KOPT-K1 (cell line): Measurements from ENCODE around the gene FOXC1.

ENCODE experiments used
- H3K27ac ChIP-seq: fragments of 200-600 bp; sonication (generic); 2 replicates; pipeline ENCODE4 v1.5.1; 2016; ENCODE audit warnings: antibody characterized with exemption, mild to moderate bottlenecking, low read depth, low read length; ENCODE audit not compliant: poor library complexity, severe bottlenecking
- H3K36me3 ChIP-seq: fragments of 200-600 bp; sonication (generic); 2 replicates; pipeline ENCODE4 v1.5.1; 2017; ENCODE audit warnings: antibody characterized with exemption, mild to moderate bottlenecking, low read length, moderate library complexity; ENCODE audit not compliant: insufficient read depth
- H3K9me3 ChIP-seq: fragments of 200-600 bp; sonication (generic); 2 replicates; pipeline ENCODE4 v1.5.1; 2017; ENCODE audit warnings: antibody characterized with exemption, low read length, mild to moderate bottlenecking; ENCODE audit not compliant: insufficient read depth, poor library complexity, severe bottlenecking

Gene FOXC1

GRCh38 chr6:1601158-1602048 is 8.3 kb upstream of the FOXC1 start:
- Histone ChIP-seq H3K36me3 (no peaks in the 10 kb centered on the region), H3K27ac (no peak overlapping the region), H3K9me3 (no peaks in the 10 kb centered on the region)

- no peaks in the 10 kb centered on the region for H3K9me3 ChIP-seq
- H3K36me3 ChIP-seq, result no peaks in the 10 kb centered on the region
- H3K27ac ChIP-seq, result no peak overlapping the region
These were observed 7.5 kb upstream of the FOXC1 start for GRCh38 chr6:1602049-1602713.

GRCh38 chr6:1603708-1604107 is 6.0 kb upstream of the FOXC1 start:
- no peak overlapping the region for H3K27ac ChIP-seq
- H3K9me3 ChIP-seq, result peaks cover 6% of the 10 kb centered on the region

GRCh38 chr6:1604158-1605003 is 5.3 kb upstream of the FOXC1 start:
- H3K9me3 ChIP-seq, result peaks cover 7% of the 10 kb centered on the region
- H3K36me3 ChIP-seq, result no peaks in the 10 kb centered on the region
- H3K27ac ChIP-seq, result no peak overlapping the region

More at GRCh38 chr6:1603708-1604107, 6.0 kb upstream of the FOXC1 start:
- no peaks in the 10 kb centered on the region for H3K36me3 ChIP-seq

GRCh38 chr6:1605004-1605892 is 4.5 kb upstream of the FOXC1 start:
- no peaks in the 10 kb centered on the region for H3K36me3 ChIP-seq
- H3K9me3 ChIP-seq, result peaks cover 7% of the 10 kb centered on the region
- no peak overlapping the region for H3K27ac ChIP-seq

- Histone ChIP-seq H3K36me3 (no peaks in the 10 kb centered on the region), H3K27ac (no peak overlapping the region), H3K9me3 (peaks cover 7% of the 10 kb centered on the region)
These were observed 3.6 kb upstream of the FOXC1 start for GRCh38 chr6:1605893-1606779.

- H3K36me3 ChIP-seq, result no peaks in the 10 kb centered on the region
- H3K27ac ChIP-seq, result no peak overlapping the region
- H3K9me3 ChIP-seq, result peaks cover 7% of the 10 kb centered on the region
These were observed 2.8 kb upstream of the FOXC1 start for GRCh38 chr6:1606780-1607515.

GRCh38 chr6:1607516-1608221 is 2.0 kb upstream of the FOXC1 start:
- H3K27ac ChIP-seq, result no peak overlapping the region
- no peaks in the 10 kb centered on the region for H3K36me3 ChIP-seq
- H3K9me3 ChIP-seq, result peaks cover 7% of the 10 kb centered on the region

GRCh38 chr6:1608222-1609040 is 1.3 kb upstream of the FOXC1 start:
- Histone ChIP-seq H3K27ac (no peak overlapping the region), H3K36me3 (no peaks in the 10 kb centered on the region), H3K9me3 (peaks cover 7% of the 10 kb centered on the region)

- Histone ChIP-seq H3K27ac (no peak overlapping the region), H3K36me3 (no peaks in the 10 kb centered on the region), H3K9me3 (peaks cover 7% of the 10 kb centered on the region)
These were observed 571 bp upstream of the FOXC1 start for GRCh38 chr6:1609041-1609647.

GRCh38 chr6:1610497-1611321 is 994 bp downstream of the FOXC1 start:
- Histone ChIP-seq H3K36me3 (no peaks in the 10 kb centered on the region), H3K27ac (no peak overlapping the region), H3K9me3 (peaks cover 7% of the 10 kb centered on the region)
